ENCODE measurements around the gene REX1BD.

REX1BD gene

DNA sequence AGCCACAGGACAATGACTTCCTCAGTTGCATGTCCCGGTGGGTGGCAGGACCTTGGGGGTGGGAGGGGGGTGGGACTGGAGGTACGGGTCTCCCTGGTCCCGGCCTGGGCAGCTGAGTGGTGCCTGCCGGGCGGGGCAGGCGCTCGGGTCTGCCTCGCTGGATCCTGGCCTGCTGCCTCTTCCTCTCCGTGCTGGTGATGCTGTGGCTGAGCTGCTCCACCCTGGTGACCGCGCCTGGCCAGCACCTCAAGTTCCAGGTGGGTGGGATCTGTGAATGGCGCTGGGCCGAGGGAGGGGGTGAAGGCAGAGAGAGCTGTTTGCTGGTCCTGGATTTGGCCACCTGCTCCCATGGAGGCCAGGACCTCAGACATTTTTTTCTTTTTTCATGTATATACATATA, 29.6 kb downstream of the REX1BD start:
- no peak for DNase-seq

DNA sequence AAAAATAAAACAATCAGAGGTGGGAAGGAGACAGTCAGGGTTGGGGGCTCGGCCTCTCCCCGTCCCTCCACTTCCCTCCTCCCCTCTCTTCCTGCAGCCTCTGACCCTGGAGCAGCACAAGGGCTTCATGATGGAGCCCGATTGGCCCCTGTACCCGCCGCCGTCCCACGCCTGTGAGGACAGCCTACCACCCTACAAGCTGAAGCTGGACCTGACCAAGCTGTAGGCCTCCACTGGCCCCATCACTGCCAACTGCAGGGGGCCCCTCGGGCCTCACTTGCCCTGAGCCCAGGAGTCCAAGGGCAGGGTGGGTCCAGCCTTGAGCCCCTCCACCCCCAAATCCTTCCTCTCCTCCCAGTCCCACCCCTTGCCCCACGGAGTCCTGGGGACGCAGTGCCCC, 31.7 kb downstream of the REX1BD start:
- DNase-seq: no peak

DNA sequence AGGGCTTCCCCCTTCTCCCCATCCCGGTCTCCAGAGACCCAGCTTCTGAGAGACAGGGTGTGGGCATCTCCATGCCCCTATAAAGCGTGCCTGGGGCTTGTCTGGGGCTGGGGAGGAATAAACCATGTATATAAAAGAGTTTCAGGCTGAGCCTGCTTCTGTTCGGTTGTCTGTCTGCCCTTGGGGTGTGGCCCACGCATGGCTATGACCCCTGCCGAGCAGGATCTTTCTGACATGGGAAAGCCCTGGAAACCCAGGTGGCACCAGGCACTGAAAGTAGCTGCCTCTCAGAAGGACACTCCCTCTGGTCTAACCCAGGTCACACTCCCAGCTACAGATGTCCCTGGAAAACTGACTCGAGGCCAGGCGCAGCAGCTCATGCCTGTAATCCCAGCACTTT, 32.3 kb downstream of the REX1BD start:
- no peak for DNase-seq

DNA sequence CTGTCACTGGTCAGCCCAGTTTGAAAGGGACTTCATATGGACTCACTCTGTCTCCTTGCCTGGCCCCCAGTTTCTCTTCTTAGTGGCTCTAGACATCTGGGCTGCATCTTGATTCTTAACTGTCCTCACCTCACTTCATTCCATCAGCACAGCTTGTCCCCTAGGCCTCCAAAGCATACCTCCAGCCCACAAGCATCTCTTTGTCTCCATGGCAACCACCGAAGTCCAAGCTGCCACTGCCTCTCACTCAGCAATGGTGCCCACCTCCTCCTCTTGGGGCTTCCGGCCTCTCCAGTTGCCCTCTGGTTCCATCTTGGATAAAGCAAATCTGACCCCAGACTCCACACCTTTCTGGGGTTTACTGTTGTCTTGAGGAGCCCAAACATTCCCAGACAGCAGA, 38.3 kb downstream of the REX1BD start:
- no peak for DNase-seq

DNA sequence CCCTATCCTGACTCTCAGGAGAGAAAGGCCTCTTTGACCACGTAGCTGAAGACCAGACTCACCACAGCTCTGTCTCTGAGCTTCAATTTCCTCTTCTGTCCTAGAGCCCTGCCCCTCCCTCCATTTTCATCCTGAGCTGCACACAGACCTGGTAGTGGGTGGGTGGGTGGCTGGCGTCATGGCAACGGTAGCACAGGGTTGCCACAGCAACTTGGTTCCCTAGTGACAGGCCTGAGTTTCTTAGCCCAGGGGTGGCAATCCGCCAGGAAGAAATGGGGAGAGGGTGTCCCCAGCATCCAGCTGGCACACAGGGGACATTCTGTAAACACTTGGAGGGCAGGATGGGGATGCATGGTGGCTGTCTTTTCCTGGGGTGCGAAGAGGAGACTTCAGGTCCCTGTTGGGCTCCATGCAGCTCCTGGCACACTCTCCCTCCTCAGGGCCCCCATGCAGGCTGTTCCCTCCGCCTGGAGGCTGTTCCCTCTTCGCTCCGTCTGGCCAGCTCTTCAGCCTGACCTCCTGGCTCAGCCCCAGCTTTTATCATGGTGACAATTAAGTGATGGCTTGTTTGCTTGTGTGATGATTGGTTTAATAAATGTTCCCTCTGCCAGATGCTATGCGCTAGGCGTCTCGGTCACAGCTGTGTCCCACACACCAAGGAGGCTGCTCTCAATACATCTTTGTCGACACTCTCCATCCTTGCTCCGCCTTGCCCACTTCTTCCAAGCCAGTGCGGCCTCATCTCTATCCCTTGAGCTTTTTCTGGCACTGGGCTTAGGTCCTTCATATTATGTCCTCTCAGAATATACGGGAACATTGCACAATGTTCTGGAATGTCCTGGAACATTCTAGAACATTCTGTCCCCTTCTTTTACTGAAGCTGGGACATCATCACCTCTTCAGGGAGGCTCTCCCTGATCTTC, 40.8 kb downstream of the REX1BD start:
- DNase-seq: no peak

DNA sequence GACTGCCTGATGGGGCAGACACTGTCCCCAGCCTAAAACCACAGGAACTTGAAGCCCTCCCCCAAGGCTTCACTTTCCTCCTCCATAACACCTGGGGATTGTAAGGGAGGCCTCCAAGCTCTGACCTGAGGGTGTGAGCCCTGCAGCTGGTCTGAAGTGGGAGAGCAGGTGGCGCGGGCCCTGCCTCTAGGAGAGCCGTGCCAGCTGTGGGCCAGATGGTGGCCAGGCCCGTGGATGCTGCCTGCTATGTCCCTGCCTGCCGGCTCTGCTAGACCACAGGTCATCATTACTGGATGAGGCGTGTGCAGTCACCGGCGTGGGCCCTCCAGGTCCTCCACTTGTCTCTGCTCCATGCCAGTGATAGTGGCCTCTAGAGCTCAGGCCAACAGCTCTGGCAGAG, 44.7 kb downstream of the REX1BD start:
- no peak for DNase-seq

DNA sequence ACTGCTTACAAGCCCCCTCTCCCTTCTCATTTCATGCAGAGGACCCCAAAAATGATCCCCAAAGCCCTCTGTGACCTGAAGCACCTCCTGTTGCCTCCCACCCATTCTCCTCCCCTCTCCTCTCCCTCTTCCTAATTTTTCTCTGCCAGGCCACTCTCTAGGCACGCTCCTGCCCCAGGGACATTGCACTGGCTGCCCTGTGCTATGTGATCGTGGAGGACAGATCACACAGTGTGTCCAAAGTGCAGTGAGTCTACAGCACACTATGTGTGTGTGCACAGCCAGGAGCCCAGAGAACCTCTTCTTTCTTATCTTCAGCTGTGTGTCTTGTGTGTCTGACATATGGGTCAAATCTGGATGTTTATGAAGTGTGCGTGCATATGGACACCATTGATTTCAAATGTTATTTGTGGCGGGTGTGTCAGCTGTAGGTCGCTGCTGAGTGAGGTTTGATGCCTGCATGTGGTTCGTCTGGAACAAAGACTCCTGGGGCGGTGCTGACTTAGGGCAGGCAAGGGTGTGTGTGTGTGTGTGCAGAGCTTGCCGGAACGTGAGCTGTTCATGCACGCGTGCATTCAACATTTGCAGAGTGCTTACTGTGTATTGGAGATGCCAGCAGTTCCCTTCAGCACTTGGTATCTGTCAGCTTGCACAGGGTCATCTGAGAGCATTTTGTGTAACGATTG, 46.2 kb downstream of the REX1BD start:
- DNase-seq: no peak

DNA sequence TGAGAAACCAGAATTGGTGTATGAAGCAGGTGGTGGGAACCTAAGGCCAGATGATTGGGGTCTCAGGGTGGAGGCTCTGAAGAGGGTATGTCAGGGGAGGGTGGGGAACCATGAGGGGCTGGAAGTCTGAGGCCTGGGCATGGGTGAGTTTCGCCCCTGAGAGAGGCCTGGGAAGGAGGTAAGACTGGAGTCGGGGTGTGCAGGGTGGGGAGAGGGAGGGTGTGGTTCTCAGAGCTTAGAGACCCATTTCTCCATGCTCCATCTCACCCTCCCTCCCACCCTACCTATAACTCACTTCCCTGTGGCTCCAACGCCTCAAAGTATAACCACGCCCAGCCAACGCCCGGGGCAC, 47.2 kb downstream of the REX1BD start:
- no peak for DNase-seq

DNA sequence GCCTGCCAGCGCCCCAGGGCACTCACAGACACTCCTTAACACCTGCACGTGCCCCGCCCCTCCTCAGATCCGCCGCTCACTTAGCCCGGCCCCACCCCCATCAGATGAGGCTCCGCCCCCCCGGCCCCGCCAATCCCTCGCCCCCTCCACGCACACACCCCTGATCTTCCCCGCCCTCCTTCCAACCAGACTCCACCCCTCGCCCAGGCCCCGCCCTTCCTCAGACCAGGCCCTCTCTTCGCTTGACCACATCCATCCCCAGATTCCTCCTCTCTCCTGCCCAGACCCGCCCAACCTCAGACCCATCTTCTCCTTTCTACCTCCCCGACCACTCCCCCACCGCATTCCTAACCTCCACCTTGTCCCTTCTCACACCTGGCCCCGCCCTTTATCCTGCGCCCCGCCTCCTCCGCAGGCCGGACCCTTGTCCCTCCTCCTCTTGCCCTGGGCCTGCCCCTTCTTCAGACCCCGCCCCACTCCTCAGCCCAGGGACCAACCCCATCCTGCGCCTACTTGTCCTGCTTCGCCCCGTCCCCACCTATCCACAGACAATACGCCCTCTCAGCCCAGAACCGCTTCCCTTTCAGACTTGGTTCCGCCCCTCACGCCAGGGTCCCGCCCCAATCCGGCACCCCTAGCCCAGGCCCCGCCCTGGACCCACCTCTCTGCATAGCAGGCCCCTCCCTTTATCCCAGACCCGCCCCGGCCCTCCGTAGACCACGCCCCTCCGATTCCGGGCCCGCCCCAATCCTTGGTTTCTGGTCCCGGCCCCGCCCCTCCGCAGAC, 47.8 kb downstream of the REX1BD start:
- DNase-seq: peak; percentile 99

DNA sequence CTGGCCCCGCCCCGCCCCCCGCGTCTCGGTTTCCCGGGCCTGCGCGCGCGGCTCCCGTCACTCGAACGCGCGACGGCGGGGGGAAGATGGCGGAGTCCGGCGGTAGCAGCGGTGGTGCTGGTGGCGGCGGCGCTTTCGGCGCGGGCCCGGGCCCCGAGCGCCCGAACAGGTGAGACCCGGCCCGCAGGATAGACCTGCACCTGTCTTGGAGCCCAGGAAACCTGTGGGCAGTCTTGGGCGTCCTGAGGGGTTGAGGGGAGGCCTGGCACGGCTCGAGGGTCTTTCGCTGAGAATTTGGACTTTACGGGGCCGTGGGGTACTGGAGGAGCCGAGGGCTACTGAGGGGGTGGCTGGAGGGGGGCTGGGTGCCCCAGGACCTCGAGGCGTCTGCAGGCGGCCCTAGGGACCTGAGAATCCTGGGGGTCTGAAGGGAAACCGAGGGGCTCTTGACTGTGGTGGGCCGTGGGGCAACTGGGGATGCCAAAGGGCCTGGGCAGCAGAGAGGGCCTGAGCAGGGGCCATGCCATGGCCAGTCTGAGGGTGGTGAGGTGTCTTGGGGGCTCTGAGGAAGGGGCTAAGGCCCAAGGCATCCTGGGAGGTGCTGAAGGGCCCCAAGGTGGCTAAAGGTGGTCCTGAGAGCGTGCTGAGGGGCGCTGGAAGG, 48.5 kb downstream of the REX1BD start, which contains the start of gene KLHL26:
TSS of gene KLHL26 (plus strand) at position 60 of the 661 bp plus-strand sequence. CDS start at position 87, 27 bp downstream.
- no peak for DNase-seq

DNA sequence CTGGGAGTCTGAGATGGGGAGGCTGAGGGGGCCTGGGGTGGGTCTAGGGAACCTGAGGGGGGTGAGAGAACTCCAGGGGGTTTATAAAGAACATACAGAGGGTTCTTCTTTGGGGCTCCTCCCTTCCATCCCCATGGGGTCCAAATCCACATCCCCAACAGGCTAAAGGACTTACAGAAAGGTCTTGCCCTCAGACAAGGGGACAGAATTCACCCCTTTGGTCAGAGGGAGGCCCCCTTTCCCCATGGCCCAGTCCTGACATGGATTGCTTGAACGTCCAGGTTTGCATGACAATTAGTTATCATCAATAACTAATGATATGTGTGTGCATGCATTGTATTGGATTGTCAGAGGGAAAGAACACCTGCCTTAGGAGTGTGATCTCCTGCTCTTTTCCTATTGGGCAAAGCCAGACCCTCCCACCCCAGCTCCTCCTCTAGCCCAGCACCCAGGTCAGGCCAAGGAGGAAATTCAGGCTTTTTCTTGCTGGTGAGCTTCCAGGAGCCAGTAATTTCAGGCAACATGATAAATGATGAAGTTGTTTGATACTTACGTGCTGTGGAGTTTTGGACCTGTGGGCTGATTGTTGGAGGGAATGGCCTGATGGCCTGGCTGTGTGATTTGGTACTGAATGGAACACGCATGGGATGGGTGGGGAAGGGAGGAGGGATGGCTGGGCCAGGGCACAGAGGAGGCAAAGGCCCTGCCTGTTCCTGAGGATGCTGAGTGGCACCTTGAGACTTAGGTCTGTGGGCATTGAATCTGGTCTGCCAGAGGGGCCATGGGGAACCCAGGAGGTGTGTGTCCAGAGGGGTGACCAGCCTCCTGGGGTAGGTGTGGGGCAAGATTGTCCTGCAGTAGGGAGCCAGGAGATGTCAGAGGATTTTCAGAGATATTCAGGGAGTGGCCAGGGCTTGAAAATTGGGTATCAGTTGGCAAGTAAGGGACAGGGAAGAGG, 49.4 kb downstream of the REX1BD start:
- DNase-seq: no peak

DNA sequence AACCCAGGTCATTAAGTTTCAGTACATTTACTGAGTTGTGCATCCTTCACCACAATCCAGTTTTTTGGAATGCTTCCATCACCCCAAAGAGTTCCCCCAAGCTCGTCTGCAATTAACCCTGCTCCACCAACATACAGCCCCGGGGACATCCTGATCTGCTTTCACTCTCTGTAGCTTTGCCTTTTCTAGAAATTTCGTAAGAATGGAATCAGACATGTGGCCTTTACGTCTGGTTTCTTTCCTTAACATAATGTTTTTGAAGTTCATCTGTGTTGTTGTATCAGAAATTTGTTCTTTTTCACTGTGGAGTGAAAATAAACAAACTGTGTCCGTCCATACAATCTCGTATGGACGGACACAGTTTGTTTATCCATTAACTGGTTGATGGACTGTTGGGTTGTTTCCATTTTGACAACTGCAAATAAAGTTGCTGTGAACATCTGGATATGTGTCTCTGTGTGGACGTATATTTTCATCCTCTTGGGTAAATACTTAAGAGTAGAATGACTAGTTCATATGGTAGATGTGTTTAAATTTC, 51.2 kb downstream of the REX1BD start:
- DNase-seq: no peak

Measured in activated CD8-positive, alpha-beta memory T cell treated with anti-CD3 and anti-CD28 coated beads, Interleukin-2, amount 50 U/mL, for 4 hours (primary cell).